GM20431 (cell line): Measurements from ENCODE around the gene DYNLT5.
"Not testable (repeated sequence)": the region's sequence is repeated elsewhere in the genome, so short reads cannot be mapped to it uniquely, and the experiment has no call there.

Experiments
- in situ Hi-C: fragments of 300-500 bp; cut with MseI, MboI; formaldehyde crosslinking; loops from one replicate; pipeline ENCODE4 v1.15.0; 2020; ENCODE audit warnings: low sequenced_read_pairs; ENCODE audit not compliant: unreplicated experiment

DYNLT5 gene, protein sequence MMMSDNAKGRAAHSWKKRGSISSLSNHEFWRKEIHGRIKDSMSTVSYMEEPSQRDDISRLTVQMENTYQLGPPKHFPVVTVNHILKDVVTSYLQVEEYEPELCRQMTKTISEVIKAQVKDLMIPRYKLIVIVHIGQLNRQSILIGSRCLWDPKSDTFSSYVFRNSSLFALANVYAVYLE

DNA sequence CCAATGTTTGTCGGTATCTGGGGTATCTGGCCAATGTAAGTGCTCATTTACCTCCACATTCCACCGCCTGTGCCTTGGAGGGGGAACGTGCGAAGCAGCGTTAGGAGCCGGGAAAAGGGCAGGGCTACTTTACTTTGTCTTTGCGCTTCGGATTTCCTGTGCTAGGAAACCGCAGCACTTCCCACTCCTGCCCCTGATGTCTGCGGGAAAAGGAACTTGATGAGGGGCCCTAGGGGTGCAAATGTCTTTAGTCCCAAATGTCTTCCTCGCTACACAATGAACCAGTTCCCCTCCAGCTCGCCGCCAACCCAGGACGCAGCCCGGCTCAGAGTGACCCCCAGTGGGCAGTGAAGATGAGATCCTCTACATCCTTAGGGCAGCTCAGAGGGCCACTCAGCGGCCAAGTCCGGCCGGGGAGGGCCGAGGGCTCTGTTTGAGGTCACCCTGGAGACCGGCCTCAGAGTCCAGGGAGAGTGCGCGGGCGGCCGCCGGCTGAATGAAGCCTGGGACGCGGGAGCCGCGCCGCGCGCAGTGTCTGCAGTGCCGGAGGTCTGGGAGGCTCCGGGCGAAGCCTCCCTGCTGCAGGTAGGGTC, at the start of gene DYNLT5:
Gene DYNLT5, plus strand, starts transcription at position 460 of the 593 bp plus-strand sequence. CDS start 2,200 bp downstream, outside the sequence.
- in situ Hi-C loops: loop anchor here (25.0 kb wide), 2 partner anchors 385 to 760 kb away; partner anchors contain the start of gene C1orf141

DNA sequence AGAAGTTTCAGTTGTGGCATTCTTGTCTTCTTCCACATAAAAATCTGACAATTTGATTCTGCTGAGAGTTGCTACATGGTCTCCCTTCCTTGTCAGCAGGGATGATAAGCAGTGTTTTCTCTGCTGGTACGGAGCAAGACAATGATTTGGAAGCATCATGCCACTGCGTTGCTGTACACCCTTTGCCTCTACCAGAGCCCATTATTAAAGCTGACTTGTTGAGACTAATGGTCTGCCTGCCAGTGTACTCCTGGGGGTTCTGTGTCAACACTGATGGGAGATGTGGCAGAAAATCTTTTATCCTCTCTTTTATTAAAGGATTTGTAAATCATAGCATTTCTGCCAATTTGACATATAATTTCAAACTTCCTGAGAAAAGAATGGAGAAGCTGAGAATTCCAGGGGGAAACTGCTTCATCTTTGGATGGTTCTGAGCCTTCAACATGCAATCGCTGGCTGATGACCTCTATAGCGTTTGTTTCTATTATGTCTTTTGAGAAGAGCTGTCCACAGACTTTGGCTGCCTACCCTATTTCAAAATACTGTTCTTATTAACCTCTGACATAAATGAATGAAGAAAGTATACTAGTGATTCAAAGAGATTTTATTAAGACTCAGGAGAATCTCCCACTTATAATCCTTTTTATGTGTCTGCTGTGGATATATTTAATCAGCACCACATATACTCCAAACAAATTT, 47.9 kb upstream of the DYNLT5 start:
- in situ Hi-C loops: no loop called here

DNA sequence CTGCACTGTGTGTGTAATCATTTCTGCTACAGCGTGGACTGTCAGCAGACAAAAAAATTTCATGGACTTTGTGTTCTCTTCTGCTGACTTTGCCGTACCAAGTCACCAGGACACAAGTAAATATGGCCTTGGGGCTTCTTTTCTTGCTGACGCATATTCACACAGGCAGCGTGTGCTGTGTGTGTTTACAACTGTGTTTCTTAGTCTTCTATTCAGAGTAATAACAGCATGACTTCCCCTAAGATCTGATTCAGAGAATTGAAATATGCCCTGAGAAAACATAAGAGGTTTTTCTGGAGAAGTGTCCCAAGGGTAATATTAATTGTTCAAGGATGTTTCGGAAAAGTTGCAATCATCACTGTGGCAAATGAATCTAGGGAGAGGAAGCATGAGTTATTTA, 47.1 kb upstream of the DYNLT5 start:
- in situ Hi-C loops: no loop called here

DNA sequence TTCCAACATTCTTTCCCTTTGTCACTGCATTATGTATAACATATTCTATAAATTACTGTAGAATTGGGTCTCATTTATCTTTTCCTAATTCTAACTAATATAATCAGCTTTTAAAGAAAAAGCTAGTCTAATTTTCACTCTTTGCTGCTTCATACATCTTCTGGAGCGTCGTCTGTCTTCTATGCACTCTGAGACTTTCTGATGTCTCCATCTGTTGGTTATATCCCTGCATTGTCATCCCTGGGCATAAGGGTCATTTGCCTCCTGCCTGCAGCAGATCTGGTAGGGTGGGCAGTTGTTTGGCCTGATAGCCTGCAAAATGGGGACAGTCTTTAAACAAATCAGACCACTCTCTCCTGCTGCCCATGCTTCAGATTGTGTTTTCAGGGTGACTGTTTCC, 40.8 kb upstream of the DYNLT5 start:
- in situ Hi-C loops: no loop called here

DNA sequence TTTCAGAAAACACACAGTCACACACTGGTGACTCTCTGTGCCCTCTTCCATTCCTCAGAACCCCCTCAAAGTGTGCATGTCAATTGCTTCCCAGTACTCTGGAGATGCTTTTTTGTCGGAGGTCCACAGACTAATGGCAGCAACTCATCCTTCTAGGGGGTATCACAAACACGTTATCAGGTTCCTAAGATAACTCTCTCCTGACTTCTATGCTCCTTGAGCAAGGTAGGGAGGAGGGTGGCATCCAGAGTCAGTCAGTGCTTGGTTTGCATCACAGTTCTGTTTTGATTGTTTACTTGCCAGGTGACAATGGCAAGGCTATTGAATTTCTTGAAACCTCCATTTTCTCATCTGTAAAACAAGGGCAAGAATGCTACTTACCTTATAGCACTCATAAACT, 39.4 kb upstream of the DYNLT5 start:
- in situ Hi-C loops: no loop called here

DNA sequence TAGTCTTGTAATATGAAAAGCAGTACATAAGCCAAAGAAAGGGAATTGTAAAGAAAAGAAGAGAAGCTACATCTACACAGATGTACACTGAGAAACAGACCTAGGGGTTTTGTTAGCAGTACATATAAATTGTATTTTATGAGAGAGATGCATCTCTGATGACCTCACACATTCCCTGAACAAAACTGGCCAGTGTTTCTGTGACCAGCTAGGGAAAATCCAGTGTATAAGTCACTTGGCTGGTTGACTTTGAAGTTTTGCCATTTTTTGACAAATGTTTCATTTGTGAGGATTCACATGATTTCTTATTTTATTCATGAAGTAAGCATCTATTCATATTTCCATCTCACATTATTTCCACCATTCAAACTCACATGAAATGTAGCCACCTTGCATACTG, 28.3 kb upstream of the DYNLT5 start:
- in situ Hi-C loops: no loop called here

DNA sequence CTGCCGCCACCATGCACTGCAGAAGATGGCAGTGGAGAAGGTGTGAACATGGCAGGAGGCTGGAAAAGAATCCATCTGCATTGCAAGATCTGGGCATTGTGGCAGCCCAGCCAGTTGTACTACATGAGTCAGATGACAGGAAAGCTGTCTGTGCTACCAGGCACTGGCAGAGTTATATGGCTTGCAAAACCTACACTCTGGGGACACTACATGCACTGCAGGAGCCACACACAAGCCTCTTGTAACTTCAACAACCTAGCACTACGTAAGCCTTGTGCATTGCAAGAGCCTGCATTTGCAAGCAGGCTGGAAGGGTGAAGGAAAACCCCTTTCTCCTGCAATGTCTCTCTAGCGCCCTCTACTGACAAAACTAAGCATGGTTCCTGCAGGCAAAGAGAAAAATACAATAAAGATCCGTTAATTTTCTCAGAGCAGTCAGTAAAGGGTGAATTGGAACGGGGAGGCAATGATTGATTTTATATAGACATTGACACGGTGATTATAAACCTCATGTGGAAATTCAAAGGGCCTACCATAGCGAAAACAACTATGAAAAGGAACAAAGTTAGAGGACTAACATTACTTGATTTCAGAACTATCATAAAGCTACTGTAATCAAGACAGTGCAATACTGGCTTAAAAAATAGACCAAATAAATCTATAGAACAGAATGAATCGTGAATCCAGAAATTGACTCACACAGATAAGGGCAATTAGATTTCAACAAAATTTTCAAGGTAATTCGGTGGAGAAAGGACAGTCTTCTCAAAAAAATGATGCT, 26.2 kb upstream of the DYNLT5 start:
- in situ Hi-C loops: no loop called here

DNA sequence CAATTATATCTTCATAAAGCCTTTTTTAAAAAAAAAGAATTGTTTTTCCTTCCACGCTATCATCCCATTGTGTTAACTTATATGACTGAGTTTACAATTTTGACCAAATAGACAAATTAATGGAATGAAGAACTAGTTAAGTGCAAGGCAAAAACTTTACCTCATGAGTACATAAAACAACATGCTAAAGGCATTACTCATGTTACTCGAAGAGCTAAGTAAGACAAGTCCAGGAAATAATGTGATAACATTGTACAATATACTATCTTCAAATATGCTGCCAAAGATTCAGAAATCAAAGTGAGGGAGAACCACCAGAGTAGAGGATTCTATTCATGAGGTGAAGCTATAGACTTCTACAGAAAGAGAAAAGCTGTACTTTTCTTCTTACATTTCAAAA, 24.2 kb upstream of the DYNLT5 start:
- in situ Hi-C loops: no loop called here

DNA sequence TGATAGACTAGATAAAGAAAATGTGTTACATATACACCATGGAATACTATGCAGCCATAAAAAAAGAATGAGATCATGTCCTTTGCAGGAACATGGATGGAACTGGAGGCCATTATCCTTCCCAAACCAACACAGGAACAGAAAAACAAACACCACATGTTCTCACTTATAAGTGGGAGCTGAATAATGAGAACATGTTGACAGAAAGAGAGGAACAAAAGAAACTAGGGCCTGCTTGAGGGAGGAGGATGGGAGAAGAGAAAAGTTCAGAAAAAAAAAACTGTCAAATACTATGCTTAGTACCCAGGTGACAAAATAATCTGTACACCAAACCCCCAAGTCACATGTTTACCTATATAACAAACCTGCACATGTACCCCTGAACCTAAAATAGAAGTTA, 23.5 kb upstream of the DYNLT5 start:
- in situ Hi-C loops: not testable (repeated sequence)

DNA sequence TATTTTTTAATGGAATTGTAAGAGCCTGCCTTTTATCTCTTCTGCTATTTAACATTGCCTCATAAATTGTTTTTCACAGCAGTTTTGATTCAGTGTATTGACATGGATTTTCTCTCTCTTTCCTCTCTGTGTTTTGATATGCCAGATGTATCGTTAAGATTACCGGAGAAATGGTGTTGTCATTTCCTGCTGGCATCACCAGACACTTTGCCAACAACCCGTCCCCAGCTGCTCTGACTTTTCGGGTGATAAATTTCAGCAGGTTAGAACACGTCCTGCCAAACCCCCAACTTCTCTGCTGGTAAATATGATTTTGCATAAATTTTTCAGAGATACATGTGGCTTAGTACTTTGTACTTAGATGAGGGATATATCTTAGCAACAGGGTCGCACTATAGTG, 23.1 kb upstream of the DYNLT5 start:
- in situ Hi-C loops: no loop called here

DNA sequence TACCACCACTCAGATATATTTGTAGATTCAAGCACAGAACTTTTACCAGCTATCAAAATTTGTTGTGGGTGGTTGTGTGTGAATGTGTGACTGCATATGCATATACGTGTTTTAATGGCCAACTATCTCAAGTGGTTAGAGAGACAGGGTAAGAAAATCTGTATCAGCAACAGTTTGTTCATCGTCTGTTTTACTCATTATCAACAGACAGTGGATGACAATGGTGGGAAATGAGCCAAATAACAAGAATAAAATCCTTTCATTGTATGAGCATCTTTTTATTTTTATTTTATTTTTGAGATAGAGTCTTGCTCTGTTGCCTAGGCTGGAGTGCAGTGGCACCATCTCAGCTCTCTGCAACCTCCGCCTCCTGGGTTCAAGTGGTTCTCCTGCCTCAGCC, 22.7 kb upstream of the DYNLT5 start:
- in situ Hi-C loops: no loop called here

DNA sequence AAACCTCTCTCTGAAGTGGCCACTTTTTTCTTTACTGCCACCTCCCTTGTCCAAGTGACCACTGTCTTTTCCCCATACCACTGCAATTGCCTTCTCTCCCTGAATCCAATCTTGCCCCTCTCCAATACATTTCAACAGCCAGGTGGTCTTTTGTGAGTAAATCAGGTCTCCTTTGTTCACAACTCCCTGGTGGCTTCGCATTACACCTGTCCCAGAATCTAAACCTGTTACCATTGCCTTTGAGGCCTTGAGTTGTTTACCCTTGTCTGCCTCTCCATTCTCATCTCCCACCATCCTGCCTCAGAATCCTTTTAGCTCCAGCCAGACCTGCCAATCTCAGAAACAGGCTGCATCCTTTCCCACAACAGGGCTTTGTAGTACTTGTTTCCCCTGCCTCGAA, 21.8 kb upstream of the DYNLT5 start:
- in situ Hi-C loops: no loop called here

DNA sequence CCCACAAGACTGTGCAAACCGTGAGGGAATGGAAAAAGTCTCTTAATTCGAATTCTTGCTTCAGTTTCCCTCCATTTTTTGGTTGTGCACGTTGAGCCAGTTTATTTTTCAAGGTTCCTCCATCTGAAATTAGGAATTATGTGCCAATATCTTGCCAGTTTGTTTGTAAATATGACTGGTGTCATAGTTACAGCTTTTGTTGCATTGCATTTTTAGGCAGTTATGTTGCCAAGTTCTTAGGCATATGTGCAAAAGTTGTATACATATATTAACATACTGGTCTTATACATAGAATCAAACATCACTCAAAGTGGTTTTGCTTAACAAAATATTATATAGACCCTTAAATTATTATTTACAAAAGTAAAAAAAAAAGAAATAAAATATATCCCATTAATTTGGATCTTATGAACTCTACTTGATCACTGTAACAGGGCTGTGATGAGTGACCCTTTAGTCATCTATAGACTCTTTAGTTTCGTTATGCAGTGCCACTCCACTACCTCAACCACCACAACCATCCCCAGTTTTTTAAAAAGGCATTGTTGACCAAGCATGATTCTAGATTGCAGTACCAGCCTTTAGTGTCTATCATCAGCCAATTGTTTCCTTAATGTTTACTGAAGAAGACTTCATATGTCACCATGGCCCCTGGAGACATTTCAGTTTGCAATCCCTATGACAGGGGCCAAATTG, 20.9 kb upstream of the DYNLT5 start:
- in situ Hi-C loops: no loop called here

DNA sequence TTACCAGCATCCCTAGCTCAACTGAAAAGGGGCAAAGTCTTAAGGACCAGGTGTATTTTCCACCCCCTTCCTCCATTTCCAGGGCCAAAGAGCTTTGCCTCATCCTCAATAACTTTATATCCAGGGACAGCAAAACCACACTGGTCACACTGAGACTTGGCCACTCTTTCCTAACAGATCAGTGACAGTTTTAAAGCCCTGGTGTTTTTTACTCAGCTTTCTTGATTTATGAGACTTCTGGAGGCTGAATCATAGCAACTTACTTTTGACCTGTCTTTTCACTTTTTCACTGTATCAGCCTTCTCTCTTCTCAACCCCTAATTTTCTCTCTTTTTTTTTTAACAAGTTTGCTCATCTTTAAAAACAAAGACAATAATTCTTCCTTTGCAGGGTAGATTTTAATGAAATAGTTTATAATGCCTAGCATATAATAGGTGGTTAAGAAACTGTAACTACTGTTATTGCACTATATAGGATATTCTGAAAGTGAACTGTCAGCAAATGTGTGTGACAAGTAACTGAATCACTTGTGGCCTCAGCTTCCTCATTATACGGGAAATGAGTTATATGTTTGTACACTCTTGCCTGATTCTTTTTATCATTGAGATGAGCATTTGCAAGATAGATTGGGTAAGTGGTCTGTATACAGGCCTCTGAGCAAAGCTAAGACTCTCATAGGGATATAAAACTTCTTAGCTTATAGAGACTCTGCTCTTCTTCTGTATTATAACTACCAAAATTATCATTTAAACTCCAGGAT, 19.7 kb upstream of the DYNLT5 start:
- in situ Hi-C loops: no loop called here

DNA sequence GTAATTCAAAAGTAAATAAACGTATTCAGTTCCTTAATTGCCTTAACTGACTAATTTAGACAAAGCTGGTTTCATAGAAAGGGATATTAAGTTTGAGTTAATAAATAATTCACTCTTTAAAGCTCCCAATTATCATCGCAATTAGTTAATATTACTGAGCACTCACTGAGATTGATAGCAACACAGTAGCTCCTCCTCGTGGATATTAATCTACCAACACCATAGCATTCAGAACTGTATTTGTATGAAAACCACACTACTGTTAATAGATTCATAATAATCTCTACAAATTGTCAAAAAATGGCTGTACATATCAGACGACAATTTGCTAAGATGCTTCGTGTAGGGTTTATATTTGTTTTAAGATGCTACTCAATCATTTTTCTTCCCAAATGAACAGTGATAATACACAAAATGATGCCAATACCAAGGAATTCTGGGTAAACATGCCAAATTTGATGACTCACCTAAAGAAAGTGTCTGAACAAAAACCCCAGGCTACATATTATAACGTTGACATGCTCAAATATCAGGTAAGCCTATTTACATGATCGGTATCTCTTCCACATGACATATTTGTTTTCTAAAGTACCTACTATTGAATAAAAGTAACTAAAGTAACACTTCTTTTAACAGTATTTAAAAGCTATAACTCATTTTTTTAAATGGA, 18.8 kb upstream of the DYNLT5 start:
- in situ Hi-C loops: no loop called here

DNA sequence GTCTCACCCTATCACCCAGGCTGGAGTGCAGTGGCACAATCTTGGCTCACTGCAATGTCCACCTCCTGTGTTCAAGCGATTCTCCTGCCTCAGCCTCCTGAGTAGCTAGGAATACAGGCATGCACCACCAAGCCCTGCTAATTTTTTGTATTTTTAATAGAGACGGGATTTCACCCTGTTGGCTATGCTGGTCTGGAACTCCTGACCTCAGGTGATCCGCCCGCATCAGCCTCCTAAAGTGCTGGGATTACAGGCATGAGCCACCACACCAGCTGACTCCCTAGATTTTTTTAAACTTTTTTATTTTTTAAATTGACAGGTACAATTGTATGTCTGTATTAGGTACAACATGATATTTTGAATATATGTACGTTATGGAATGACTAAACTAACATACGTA, 17.7 kb upstream of the DYNLT5 start:
- in situ Hi-C loops: not testable (repeated sequence)

DNA sequence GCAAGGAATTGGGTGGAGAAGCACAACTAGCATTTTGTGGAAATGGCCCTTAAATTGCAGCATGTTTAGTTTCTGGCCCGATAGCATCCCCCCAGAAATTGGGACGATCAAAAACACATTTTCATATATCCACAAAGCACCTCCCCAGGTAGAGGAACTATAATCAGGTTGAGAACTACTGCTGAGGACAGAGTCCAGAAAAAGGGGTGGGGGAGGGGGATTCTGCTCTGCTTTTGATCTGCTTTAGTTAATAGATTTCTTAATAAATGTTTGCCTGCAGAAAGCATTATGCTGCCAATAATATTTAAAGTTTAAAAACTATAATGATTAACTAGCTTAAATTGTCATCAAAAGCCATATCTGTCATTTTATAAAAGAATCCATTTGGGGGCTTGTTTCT, 14.4 kb upstream of the DYNLT5 start:
- in situ Hi-C loops: no loop called here

DNA sequence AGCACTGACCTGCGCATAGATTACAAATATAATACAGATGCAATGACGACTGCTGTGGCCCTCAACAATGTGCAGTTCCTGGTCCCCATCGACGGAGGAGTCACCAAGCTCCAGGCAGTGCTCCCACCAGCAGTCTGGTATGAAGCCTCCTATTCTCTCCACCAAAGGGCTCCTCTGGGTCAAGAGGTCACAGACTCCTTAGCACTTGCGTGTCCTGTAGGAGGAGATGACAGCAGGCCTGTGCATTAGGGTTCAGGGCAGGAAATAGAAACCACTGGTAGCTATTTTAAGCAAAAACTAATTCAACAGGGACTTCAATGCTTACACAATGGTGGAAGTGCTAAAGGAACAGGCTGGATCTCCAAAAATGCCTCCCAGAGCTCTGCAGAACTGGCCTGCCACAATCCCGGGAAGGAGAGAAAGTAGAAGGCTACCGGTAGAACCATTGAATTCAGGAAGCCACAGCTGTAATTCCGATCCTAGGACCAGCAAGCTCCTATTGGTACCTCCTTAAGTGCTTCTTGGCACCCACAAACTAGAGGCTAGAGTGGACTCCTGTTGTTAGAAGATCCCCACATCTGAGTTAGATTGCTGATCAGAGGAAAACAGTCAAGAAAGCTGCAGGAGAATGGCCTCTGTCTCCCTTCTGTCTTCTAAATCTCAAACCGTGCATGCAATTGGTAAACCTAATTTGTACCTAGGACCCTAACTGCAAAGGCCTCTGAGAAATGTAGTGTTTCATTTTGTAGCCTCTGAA, 12.7 kb upstream of the DYNLT5 start:
- in situ Hi-C loops: no loop called here
